OCI-LY3 (cell line): ENCODE data around the gene CCDC112.

Experiments used
- H2AFZ ChIP-seq: fragments of 200-600, 300-600 bp; shearing (Covaris generic); 2 replicates; pipeline ENCODE4 v1.6.0; 2014; ENCODE audit warnings: antibody characterized with exemption, low read depth, low read length
- H3K27ac ChIP-seq: fragments of 200-600, 300-600 bp; sonication (generic); 2 replicates; pipeline ENCODE4 v1.5.1; 2014; ENCODE audit warnings: mild to moderate bottlenecking, low read length, moderate library complexity, mixed read lengths
- H3K27me3 ChIP-seq: fragments of 200-600, 300-600 bp; sonication (generic); 2 replicates; pipeline ENCODE4 v1.6.1; 2014; ENCODE audit warnings: low read depth, low read length, mixed read lengths
- H3K36me3 ChIP-seq: fragments of 200-600, 300-600 bp; sonication (generic); replicated peaks from 2 replicates; pipeline ENCODE3; 2014; ENCODE audit warnings: low read depth, low read length, mixed read lengths
- H3K4me1 ChIP-seq: fragments of 300-600, 200-600 bp; sonication (generic); 2 replicates; pipeline ENCODE4 v1.6.1; 2014; ENCODE audit warnings: low read length, mixed read lengths
- H3K4me2 ChIP-seq: fragments of 200-600, 300-600 bp; sonication (generic); 2 replicates; pipeline ENCODE4 v1.6.1; 2014; ENCODE audit warnings: low read length, mixed read lengths
- H3K4me3 ChIP-seq: fragments of 300-600, 200-600 bp; sonication (generic); 2 replicates; pipeline ENCODE4 v1.5.1; 2014; ENCODE audit warnings: antibody characterized with exemption, mild to moderate bottlenecking, low read length, moderate library complexity
- H3K79me2 ChIP-seq: fragments of 300-600, 200-600 bp; shearing (Covaris generic); 2 replicates; pipeline ENCODE4 v1.6.1; 2014; ENCODE audit warnings: mild to moderate bottlenecking, low read length, mixed read lengths
- H3K9ac ChIP-seq: fragments of 300-600, 200-600 bp; shearing (Covaris generic); 2 replicates; pipeline ENCODE4 v1.6.0; 2014; ENCODE audit warnings: mild to moderate bottlenecking, low read length, moderate library complexity
- H3K9me3 ChIP-seq: fragments of 200-600, 300-600 bp; shearing (Covaris generic); 2 replicates; pipeline ENCODE4 v1.6.1; 2014; ENCODE audit warnings: low read length, mixed read lengths; ENCODE audit not compliant: insufficient read depth
- H4K20me1 ChIP-seq: fragments of 200-600, 300-600 bp; sonication (generic); 2 replicates; pipeline ENCODE4 v1.6.1; 2016; ENCODE audit warnings: low read length, mixed read lengths; ENCODE audit not compliant: insufficient read depth
- EZH2phosphoT487 ChIP-seq: fragments of 200-600 bp; shearing (Covaris generic); IDR thresholded peaks from 2 replicates; pipeline ENCODE4 v1.6.1; 2018; ENCODE audit warnings: antibody characterized with exemption, mixed run types, low read depth
- TF ChIP-seq, protein P1 (sequence below): fragments of 200-600, 300-600 bp; sonication (generic); IDR thresholded peaks from 2 replicates; pipeline ENCODE4 v1.5.1; 2014; ENCODE audit warnings: antibody characterized with exemption, low read length, low read depth

CCDC112 gene

DNA sequence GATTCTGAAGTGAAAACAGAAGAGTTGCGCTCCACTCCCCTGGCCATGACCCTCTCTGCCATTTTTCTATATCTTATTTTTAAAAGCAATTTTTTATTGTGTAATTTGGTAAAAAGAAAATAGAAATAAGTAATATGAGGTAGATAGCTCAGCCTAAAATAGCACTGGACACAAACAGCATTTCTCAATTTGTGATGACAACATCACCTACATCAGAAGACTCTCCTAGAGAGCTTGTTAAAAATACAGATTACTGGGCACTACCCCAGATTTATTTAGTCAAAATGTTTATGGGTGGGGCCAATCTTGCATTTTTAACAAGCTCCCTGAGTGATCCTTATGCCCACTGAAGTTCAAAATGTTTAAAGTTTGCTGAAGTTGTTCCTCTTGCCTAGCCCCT lies 40.5 kb upstream of the CCDC112 start:
- no peak for TF ChIP-seq EZH2phosphoT487
- TF ChIP-seq, protein P1, sequence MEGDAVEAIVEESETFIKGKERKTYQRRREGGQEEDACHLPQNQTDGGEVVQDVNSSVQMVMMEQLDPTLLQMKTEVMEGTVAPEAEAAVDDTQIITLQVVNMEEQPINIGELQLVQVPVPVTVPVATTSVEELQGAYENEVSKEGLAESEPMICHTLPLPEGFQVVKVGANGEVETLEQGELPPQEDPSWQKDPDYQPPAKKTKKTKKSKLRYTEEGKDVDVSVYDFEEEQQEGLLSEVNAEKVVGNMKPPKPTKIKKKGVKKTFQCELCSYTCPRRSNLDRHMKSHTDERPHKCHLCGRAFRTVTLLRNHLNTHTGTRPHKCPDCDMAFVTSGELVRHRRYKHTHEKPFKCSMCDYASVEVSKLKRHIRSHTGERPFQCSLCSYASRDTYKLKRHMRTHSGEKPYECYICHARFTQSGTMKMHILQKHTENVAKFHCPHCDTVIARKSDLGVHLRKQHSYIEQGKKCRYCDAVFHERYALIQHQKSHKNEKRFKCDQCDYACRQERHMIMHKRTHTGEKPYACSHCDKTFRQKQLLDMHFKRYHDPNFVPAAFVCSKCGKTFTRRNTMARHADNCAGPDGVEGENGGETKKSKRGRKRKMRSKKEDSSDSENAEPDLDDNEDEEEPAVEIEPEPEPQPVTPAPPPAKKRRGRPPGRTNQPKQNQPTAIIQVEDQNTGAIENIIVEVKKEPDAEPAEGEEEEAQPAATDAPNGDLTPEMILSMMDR: no peak
- Histone ChIP-seq H3K4me2 (no peak overlapping the region), H2AFZ (no peak overlapping the region), H3K36me3 (peaks cover 5% of the 10 kb centered on the region), H4K20me1 (no peaks in the 10 kb centered on the region), H3K4me3 (no peak overlapping the region), H3K9ac (no peak overlapping the region), H3K4me1 (peaks cover 16% of the 10 kb centered on the region), H3K27ac (no peak overlapping the region), H3K27me3 (no peaks in the 10 kb centered on the region), H3K79me2 (no peaks in the 10 kb centered on the region), H3K9me3 (no peaks in the 10 kb centered on the region)

DNA sequence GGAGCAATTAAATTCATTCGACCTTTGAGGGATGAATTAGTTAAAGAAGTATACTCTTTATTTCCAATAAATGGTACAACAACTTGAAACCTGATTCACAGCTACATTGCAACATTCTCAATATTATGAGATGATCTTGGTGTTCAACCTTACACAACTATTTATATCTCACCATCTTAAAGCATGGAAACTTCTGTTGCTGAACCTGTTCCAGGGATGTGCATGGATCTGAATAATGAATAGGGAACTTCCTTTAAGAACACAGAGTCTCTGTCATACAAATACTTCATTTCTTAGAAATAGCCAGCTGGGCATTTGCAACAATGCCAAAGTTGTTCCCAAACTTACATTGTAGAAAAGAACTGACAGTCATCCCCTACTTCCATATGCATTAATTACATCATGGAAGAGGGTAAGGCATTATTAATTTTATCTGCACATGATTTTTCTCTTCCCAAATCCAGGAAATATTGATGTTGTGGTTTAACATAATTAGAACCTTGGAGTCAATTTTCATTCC lies 39.8 kb upstream of the CCDC112 start:
- peaks cover 23% of the 10 kb centered on the region for H3K4me1 ChIP-seq
- no peak overlapping the region for H3K4me3 ChIP-seq
- no peaks in the 10 kb centered on the region for H3K27me3 ChIP-seq
- no peak overlapping the region for H2AFZ ChIP-seq
- no peak overlapping the region for H3K4me2 ChIP-seq
- no peak overlapping the region for H3K27ac ChIP-seq
- H3K9me3 ChIP-seq: no peaks in the 10 kb centered on the region
- H3K79me2 ChIP-seq: no peaks in the 10 kb centered on the region
- H3K36me3 ChIP-seq: peaks cover 5% of the 10 kb centered on the region
- no peaks in the 10 kb centered on the region for H4K20me1 ChIP-seq
- H3K9ac ChIP-seq: no peak overlapping the region
- TF ChIP-seq, protein P1: no peak
- TF ChIP-seq EZH2phosphoT487: no peak

DNA sequence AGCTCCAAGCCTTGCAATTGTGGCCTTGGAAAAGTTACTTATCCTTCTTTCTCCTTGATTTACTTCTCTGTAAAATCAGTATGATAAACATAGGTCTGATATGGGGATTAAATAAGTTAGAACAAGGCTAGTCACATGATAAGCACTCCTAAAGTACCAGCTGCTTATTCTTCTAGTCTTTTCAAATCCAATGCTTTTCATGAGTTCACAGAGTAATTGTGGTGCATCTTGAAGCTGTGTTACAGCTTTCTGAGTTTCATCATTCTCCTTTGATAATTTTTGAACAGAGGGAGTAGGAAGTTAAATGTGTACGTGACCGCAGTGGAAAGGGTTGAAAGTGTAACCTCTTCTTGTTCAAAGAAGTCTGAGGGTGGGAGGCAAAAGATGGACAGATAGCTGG lies 38.8 kb upstream of the CCDC112 start:
- Histone ChIP-seq H2AFZ (no peak overlapping the region), H3K9me3 (no peaks in the 10 kb centered on the region), H3K36me3 (peaks cover 5% of the 10 kb centered on the region), H3K79me2 (no peaks in the 10 kb centered on the region), H3K27me3 (no peaks in the 10 kb centered on the region), H3K4me2 (no peak overlapping the region), H3K4me3 (no peak overlapping the region), H3K4me1 (peaks cover 31% of the 10 kb centered on the region), H3K9ac (no peak overlapping the region), H4K20me1 (no peaks in the 10 kb centered on the region), H3K27ac (no peak overlapping the region)
- no peak for TF ChIP-seq EZH2phosphoT487
- TF ChIP-seq, protein P1: no peak

DNA sequence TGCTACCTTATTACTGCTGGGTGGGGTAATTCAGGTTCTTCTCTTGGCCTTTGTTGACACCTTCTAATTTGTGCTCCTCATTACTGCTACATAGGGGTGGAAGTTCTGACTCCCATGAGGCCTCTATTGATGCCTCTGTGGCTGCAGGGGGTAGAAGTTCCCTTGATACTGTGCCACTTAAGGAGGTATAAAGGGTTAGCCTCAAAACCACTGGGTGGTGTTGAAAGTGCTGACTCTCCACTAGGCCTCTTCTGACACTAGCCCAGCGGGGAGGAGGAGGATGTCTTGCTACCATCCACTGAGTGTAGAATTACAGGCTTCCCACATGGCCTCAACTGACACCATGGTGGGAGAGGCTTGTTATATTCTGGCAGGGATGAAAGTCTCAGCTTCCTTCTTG lies 36.7 kb upstream of the CCDC112 start:
- H3K27ac ChIP-seq: peak overlapping the region; percentile 15; the same call in 1 of the 2 replicates
- H4K20me1 ChIP-seq: no peaks in the 10 kb centered on the region
- TF ChIP-seq, protein P1: no peak
- TF ChIP-seq EZH2phosphoT487: no peak
- no peaks in the 10 kb centered on the region for H3K9me3 ChIP-seq
- peak overlapping the region; percentile 83 for H2AFZ ChIP-seq
- no peak overlapping the region for H3K4me3 ChIP-seq
- peaks cover 5% of the 10 kb centered on the region for H3K36me3 ChIP-seq
- H3K27me3 ChIP-seq: no peaks in the 10 kb centered on the region
- no peaks in the 10 kb centered on the region for H3K79me2 ChIP-seq
- no peak overlapping the region for H3K4me2 ChIP-seq
- H3K4me1 ChIP-seq: peaks cover 51% of the 10 kb centered on the region
- no peak overlapping the region for H3K9ac ChIP-seq
